GM11168 (cell line): ENCODE measurements around the gene PPP1R13L.

Experiments used
- in situ Hi-C: fragments of 300-500 bp; cut with MboI; formaldehyde crosslinking; loops from one replicate; pipeline ENCODE4 v1.12.0; 2022; ENCODE audit warnings: low sequenced_read_pairs; ENCODE audit not compliant: unreplicated experiment

PPP1R13L gene

GRCh38 chr19:45370410-45371204 lies 34.3 kb downstream of the PPP1R13L start, which contains the start of gene ERCC2:
Gene ERCC2 (minus strand): TSS chr19:45370573. CDS start chr19:45370540, 33 bp downstream.
- in situ Hi-C loops = no loop called here

- in situ Hi-C loops = no loop called here
Observed at GRCh38 chr19:45368737-45369340, 36.0 kb downstream of the PPP1R13L start.

GRCh38 chr19:45368127-45368526 lies 36.7 kb downstream of the PPP1R13L start:
- in situ Hi-C loops = no loop called here

- in situ Hi-C loops = no loop called here
Observed at GRCh38 chr19:45364696-45365095, 40.2 kb downstream of the PPP1R13L start.

DNA sequence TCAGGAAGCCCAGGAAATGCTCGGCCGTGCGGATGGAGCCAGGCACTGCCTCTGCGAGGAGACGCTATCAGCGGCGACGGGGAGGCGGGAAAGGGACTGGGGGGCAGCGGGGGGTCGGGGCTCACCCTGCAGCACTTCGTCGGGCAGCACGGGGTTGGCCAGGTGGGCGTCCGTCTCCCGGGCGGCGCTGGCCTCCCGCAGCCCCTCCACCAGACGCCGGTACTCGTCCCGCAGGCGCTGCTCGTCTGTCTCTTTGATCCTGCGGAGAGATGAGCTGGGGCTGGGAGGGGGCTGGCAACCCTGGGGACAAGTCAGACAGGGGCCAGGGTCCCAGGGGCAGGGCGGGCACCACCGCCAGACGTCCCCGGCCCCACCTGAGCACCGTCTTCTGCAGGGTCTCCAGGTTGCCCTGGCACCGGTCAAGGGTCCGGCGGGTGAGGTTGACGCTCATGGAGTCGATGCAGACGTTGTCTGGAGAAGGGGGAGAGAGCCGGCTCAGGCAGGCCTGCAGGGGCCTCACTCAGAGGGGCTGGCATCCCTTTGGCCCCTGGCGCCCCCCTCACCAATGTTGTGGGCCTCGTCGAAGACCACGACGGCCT lies 40.9 kb downstream of the PPP1R13L start:
- in situ Hi-C loops = no loop called here

DNA sequence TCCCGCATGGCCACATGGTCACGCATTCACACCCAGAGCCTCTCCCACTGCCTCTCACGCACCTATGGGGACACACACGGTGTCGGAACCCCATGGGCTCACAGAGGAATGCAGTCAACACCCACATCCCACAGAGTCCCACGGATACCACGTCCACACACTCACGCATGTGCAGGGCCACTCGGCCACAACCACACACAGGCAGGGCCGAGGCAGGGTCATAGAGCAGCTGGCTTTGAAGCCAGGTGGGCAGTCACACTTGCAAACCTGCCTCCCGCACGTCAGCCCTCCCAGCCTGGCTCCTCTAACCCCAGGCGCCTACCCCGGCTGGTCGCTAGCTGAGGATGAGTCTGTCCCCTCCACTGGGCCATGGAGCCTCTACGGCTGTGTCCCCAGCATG lies 42.6 kb downstream of the PPP1R13L start:
- in situ Hi-C loops = no loop called here

DNA sequence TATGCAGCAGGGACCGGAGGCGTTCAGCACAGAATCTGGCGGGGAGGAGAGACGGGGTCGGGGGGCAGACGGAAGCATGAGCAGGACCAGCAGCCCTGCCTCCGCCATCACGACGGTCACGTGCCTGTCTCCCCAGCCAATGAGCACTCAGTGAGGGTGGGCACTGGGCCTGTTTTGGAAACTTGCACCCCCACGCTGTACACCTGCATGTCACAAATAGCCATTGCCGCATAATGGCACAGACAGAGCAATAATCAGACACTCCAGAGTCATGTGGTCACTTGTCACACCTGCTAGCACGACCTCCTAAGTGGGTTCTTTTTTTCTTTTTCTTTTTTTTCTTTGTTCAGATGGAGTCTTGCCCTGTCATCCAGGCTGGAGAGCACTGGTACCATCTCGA lies 43.3 kb downstream of the PPP1R13L start:
- in situ Hi-C loops = no loop called here

- in situ Hi-C loops = no loop called here
Observed at GRCh38 chr19:45358213-45358792, 46.6 kb downstream of the PPP1R13L start.

- in situ Hi-C loops = no loop called here
Observed at GRCh38 chr19:45357445-45357783, 47.5 kb downstream of the PPP1R13L start.

DNA sequence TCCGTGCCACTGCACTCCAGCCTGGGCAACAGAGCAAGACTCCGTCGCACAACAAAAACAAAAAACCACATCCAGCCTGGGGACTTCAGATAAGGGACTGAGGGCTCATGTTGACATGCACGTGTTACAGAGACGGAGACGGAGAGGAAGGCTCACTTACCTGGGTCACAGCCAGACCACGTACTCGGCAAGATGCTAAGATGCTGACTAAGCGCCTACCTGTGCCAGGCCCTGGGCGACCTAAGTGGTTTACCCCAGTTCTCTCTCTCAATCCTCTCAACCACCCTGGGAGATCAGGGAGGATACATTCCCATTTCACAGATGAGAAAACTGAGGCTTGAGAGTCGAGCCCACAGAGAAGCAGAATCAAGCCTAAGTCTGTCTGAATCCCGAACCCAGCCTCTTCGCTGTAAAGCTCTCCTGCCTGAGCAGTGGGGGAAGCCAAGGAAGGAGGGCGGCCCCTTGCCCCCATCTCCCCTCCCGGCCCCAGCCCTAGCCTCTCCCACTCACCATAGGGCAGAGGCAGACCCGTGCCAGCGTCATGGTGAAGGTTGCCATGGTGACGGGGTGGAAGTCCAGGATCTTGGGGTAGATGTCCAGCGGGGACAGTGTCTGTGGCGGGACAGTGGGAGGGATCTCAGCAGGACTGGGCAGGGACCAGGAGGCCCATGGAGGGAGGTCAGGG lies 48.0 kb downstream of the PPP1R13L start:
- in situ Hi-C loops = no loop called here

DNA sequence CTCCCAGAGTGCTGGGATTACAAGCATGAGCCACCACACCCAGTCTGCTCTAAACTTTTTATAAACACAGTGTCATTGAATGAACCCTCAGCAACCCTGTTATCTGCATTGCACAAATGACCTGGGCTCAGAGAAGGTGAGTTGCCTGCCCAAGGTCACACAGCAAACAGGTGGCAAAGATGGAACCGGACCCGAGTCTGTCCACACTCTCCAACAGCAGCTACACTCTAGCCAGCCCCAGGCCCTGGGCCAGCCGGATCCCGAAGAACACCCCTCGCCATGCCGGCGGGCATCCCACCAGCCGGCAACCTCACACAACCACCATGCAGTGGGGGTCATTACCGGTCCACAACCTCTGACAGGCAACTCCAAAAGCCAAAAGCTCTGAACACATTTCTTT lies 49.0 kb downstream of the PPP1R13L start:
- in situ Hi-C loops = no loop called here

DNA sequence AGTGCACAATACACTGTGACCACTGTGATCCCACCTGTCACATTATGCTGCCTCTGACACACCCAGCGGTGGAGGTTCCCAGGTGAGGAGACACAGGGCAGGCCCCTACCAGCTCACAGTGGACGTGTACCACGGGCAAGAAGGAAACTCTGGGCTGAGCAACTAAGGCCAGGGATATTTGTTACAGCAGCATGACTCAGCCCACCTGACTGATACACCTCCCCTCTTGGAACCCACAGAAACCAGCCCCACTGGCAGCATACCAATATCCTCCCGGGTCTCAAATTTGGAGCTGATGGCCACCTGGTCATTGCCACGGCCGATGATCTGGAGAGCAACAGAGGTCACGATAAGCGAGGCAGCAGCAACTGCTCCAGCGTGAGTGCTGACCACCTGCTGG lies 49.5 kb downstream of the PPP1R13L start:
- in situ Hi-C loops = no loop called here

- in situ Hi-C loops = no loop called here
Observed at GRCh38 chr19:45354241-45354842, 50.5 kb downstream of the PPP1R13L start.

- in situ Hi-C loops = no loop called here
Observed at GRCh38 chr19:45352914-45353796, 51.7 kb downstream of the PPP1R13L start.

DNA sequence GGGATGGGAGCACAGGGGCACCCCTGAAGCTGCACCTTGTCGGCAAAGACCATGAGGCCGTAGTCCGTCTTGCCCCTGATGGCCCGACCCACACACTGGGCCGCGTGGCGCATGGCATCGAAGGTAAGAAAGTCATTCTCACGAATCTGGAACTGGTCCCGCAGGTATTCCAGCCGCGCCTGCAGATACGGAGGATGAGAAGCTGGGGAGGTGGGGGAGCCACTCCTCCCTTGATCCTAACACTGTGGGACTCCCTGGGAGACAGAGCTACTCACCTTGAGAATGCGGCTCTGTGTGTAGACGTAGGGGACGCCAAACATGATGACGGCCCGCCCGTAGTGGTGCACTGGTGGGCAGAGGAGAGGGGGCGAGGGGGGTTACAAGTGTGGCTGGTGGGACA lies 52.4 kb downstream of the PPP1R13L start:
- in situ Hi-C loops = no loop called here

- in situ Hi-C loops = no loop called here
Observed at GRCh38 chr19:45352062-45352461, 52.8 kb downstream of the PPP1R13L start.

DNA sequence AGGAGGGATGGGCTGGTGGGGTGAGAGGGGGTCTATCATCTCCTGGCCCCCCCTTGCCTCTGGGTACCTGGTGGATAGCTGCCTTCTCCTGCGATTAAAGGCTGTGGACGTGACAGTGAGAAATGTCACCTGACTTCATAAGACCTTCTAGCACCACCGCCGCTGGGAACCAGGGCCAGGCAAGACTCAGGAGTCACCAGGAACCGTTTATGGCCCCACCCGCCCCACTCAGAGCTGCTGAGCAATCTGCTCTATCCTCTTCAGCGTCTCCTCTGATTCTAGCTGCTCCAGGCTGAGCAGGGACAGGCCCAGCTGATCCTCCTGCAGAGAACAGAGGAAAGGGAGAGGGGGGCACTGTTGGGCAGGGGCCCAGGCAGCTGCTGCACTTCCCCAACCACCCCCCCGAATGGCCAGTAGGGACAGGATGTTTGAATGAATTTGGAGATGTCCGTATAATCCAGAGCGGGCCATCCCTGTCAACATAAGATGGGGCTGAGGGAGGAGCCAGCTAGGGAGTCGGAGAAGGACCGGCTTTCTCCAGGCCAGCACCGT lies 53.4 kb downstream of the PPP1R13L start:
- in situ Hi-C loops = no loop called here

GRCh38 chr19:45350477-45351058 lies 54.3 kb downstream of the PPP1R13L start:
- in situ Hi-C loops = no loop called here
